Measurements from ENCODE around the gene PROB1.

GRCh38 chr5:139381837-139382761 lies 12.8 kb downstream of the PROB1 start:
- TF ChIP-seq POLR2AphosphoS5 (IDR thresholded peaks at IDR 0.05), result no peak
- TF ChIP-seq CTCF (IDR thresholded peaks at IDR 0.05), result no peak
- TF ChIP-seq POLR2A (IDR thresholded peaks at IDR 0.05), result no peak

All from suprapubic skin (tissue), 4 donors.